NCI-H345 (cell line): ENCODE measurements around the gene MFSD1.
A peak's percentile ranks its signal among the peaks of the same experiment; 100 is the strongest.

Source experiments
- DNase-seq: peaks from one replicate; lab custom pipeline; 2025; lab: John Stamatoyannopoulos, UW

Gene MFSD1

DNA sequence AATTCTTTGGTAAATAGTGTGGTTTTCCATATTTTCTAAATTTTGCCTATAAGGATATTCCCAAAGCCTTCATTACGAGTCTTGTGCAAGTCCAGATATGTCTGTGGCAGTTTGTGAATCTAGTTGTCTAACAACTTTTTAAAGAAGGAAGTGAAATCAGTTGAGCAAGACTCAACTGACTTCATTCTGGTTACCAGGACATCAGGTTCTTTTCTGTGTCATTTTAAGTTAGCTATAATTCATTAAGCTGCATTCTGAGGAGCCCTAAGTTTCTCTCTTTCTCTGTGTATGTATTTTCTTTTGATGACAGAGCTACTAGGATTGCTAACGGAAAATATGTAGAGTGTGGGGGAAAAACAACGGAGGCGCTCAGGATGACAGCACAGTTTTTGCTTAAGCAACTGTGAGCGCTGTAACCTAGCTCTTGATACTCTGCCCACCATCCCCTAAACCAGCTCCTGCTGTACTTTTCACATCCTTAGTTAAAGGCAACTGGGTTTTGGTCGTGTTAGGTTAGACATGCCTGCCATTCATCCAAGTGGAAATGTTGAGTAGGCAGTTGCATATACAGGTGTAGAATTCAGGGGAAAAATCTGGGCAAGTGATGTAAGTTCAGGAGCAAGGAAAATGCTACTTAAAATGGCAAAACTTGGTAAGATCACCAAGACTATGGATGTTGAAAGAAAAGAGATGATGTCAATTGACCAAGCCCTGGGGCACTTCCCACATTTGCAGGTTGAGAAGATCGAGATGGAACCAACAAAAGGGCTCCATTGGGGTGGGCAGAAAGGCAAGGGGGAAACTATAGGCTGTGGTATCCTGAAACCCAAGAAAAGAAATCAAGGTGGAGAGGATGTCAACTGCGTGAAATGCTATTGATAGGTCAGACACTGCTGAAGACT is 9.2 kb downstream of the MFSD1 start:
- DNase-seq: no peak

DNA sequence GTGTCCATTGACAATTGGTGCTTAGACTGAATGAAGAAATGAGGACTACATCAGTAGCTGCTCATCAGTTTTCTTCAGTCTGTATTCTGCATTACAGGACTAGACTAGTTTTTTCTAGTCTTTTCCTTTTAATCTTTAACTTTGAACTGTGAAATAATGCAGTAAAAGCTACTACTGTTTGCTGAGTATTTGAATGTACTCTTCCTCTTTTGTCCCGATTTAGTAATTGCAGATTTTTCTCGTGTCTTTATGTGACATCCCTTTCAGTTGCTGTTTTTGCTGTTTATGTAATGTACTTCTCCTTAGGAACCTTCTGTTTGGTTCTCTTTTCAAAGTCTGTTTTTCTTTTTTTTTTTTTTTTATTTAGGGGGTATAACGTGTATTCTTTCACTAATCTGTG is 17.4 kb downstream of the MFSD1 start:
- DNase-seq: no peak

DNA sequence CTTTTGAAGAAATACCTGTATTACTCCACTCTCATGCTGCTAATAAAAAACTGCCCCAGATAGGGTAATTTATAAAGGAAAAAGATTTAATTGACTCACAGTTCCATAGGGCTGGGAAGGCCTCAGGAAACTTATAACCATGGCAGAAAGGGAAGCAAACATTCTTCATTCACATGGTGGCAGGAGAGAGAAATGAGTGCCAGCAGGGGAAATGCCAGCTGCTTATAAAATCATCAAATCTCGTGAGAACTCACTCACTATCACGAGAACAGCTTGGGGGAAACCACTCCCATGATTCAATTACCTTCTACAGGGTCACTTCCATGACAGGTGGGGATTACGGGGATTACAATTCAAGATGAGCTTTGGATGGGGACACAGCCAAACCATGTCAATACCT is 18.7 kb downstream of the MFSD1 start:
- DNase-seq: no peak

DNA sequence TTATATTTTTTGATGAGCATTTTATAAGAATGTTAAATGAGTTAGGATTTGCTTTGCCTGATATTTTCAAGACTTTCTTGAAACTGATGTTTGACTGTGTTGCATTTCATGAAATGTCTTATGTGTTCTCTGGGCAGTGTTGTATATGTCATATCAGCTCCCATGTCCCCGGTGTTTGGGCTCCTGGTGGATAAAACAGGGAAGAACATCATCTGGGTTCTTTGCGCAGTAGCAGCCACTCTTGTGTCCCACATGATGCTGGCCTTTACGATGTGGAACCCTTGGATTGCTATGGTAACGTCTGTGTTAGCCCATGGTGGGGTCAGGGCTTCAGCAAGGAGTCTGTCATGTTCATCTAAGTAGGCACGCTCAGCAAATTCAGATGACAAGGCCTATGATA is 20.0 kb downstream of the MFSD1 start:
- DNase-seq: no peak

DNA sequence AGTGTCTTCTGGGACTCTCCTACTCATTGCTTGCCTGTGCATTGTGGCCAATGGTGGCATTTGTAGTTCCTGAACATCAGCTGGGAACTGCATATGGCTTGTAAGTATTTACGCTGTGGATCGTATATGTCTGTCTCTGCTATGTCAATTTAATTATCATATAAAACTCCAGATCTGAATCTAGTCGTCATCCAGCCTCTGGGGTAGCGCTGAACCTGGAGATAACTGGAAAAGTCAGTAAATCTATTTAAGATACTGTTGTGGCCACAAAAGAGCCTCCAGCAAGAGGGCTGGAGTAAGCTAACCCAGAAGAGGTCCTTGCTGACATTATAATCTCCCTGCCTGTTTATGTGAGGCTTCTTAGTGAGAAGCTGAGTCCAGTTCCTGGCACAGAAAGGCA is 21.6 kb downstream of the MFSD1 start:
- no peak for DNase-seq

DNA sequence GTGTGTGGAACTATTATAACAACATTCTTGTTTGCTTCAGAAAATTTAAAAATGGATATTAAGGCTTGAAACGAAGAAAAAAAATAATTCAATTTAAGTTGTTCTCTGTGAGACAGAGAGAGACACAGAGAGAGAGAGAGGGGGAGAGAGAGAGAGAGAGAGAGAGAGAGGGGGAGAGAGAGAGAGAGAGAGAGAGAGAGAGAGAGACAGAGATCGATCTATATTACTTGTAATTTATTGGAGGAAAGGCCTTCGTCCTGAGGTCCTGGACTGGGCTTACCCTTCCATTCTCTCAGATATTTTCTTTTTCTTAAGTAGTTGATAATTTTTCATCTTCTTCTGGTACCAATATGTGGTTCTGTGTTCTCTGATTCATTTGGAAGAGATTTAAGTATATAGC is 25.9 kb downstream of the MFSD1 start:
- no peak for DNase-seq

DNA sequence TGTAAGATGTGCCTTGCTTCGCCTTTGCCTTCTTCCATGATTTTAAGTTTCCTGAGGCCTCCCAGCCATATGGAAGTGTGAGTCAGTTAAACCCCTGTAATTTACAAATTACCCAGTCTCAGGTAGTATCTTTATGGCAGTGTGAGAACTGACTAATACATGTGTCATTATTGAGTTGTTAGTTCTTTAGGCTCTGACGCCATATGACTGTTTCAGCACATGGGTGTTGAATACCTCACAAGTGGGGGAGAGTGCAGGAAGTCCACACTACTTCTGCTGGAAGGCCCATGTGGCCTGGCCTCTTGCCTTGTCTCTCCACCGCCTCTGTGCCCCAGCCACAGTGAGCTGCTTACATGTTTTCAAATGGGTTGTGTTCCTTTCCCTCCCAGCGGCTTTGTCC is 28.5 kb downstream of the MFSD1 start:
- DNase-seq: no peak

DNA sequence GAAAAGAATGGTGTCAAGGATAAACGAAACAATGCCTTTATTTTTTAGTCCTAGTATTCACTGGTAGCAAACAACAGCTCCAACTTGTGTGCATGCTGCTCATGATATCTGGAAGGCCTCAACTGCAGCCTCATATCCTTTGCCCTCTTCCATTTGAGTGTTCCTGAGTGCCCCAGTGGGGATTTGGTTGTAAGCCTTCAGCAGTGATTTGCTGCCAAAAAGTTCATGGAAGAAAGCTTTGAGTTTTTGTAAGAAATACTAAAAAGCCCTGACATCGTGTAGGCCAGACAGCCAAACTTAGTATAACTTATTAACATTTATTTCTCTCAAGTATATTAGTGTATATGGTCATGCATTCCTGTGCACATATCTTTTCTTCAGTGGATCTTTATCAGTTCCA is 30.0 kb downstream of the MFSD1 start:
- DNase-seq: no peak

DNA sequence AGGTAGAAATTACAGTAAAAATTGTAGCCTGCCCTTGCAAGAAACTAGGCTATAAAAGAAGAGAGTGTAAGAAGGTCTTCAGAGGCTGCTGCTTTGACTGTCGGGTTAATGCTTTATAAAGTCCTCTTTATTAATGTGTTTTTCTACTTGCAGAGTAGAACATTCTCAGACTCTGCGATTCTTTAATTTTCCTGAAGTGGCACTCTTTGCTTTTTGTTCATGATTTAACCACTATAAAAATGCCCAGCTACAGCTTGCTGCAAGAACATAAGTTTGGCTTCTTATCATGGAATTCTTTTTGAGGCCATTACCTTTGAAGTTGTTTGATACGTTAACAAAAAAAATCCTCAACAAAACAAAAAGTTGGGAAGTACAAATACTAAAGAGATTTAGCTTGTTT is 33.8 kb downstream of the MFSD1 start:
- no peak for DNase-seq

DNA sequence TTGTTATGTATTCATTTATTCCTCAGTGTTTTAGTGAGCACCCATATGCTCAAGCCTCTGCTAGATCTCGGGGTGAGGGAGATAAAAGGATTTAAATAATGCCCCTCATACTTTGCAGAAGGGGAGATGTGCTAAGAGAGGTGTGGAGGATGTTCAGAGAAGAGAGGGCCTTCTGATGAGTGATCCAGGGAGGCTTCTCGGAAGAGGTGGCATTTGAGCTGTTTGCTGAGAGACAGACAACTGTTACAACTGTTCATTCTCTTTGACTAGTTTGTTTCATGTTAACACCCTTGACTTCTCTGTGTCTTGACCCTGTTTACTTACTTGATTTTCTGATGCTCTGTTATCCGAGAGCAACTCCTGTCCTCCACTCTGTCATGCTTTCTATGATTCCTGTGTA is 34.5 kb downstream of the MFSD1 start:
- DNase-seq: no peak

DNA sequence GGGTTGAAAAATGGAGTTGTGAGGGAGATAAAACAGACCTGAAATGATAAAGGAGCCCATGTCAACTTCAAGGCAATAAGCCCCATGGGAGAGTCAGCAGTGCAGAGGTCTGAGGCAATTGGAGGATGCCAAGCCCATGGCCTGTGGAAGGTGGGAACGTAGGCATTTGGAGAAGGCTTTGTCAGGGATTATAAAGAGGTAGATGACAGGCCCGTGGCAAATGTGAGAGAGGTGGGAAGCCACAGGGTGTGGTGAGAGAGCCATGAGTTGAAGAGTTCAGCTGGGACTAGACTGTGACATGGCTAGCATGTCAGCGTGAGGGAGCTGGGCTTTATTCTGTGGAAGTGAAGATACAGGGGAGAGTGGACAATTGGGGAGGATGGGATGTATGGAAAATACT is 35.4 kb downstream of the MFSD1 start:
- no peak for DNase-seq

DNA sequence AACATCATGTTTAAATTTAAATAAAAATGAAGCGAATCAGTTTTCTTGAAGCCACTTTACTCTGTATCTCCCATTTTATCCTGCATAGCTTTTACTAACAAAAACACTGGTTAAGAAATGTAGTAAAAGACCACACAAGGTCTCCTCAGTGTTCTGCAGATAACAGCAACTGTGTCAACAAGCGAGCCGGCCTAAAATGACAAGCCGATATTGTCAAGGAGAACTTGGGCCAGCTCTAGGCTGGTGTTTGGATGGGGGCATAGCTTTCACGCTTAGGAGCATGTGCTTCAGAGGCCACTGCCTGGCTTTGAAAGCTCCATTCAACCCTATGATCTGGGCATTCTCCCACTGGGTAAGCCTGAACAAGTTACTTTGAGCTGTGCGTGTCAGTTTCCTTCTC is 38.1 kb downstream of the MFSD1 start:
- DNase-seq: no peak

DNA sequence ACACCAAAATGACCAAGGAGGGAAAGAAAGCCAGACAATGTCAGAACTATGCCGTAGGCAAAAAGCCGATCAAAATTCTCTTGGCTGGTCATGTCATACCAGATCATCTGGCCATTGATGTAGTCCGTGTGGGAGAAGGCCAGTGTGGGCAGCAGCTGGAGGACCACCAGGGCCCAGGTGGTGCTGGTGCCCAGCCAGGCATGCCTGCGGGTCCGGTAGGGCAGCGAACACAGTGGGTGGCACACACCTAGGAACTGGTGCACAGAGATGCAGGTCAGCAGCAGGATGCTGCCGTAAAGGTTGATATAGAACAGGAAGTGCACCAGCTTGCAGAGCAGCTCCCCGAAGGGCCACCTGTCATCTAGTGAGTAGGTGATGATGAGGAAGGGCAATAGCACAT is 39.5 kb downstream of the MFSD1 start:
- no peak for DNase-seq

DNA sequence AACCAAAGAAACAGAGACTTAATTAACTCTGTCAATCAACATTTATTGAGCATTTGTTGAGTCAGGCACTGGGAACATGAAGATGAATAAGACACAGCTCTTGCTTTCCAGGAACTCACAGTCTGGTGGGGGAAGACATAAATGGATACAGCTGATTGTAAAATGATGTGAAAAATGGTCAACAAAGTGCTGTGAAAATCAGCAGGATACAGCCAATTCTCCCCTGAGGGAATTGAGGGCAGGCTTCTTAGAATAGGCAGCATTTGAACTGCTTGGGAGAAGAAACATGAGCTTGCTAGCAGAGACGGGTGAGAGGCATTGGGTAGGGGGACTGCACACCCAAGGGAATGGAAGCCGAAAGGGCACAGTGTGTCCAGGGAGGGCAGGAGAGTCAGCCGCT is 41.1 kb downstream of the MFSD1 start:
- no peak for DNase-seq

DNA sequence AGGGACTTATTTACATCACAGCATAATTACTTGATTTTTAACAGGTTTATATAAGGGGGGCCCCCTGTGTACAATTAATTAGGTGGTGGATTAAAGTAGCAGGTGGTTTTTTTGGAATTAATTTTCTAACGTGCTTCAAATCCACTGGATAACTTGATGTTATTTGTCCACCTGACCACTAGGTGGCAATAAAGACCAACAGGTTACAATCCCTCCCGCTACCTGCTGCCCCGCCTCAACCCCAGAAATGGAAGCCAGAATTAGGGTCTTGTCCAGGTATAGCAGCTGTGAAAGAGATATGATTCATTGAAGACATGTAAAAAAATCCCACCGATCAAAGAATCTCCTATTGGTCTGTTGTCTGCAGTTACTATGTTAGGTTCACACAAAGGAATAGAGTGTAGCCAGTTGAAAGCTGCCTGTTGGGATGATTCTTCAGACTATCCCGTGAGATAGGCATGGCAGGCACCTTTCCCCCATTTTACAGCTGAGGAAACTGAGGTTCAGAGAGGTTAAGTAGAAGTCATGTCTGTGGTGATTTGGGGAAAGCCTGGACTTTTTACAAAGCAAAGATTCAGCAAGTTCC is 44.0 kb downstream of the MFSD1 start:
- peak; percentile 38 for DNase-seq

DNA sequence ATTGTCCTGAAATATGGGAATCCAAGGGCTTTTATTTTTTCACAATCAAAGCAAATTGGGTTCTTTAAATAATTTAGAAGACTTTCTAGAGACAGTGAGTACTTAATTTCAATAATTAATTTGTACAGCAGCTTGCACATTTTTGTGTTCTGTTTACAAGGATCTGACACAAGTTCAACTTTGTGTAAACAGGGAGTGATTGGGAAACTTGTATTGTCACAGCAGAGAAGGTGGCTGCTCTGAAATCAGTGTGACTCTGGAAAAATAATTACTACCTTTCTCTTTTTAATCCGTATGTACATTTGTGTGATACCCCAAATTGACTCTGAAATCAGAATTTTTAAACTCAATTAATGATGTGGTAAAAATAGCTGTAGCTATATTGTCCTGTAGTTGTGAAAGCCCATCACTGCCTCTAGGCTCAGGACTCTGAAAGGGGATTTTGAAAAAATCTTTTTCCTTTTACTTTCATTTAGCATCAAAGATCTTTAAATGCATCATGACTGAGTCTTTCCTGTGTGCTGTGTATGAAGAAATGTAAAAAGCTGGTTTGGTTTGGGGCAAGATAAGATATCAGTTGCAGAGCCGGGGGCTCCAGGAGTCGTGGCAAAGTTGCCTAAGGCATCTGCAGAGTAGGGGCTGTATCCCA is 45.1 kb downstream of the MFSD1 start:
- DNase-seq: no peak

DNA sequence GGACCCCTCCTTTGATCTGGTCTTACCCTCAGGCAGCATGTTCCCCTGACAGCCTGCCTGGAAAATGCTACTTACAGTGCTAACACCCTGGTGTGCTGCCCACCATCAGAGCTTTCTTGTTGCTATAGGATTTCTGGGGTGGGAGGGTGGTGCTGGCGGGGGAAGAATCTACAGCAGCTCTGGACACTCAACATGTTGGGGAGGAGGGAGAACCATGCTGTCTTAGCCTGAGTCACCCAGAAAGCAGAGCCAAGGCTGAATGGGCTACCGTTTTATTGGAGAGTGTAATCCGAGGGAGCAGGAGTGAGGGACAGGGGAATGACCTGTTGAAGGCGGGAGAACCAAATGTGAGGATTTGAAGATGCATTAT is 45.6 kb downstream of the MFSD1 start:
- DNase-seq: no peak

DNA sequence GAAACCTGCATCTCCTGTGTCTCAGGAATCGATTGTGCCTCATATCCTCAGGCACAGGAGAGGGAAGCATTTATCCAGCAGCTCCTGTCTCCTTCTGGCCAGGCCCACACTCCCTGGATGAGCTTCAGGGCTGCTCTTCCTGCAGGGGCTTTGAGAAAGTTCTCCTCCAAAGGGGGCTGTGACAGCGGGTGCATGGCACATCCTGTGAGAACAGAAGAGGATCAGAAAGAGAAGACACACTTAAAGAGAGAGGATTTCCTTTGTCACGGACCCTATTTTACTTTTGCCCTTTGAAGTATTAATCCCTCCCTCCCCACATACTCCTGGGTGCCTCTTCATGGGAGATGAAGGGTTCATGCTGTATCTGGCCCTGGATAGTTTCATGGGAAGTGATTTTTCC is 46.0 kb downstream of the MFSD1 start:
- DNase-seq: no peak

DNA sequence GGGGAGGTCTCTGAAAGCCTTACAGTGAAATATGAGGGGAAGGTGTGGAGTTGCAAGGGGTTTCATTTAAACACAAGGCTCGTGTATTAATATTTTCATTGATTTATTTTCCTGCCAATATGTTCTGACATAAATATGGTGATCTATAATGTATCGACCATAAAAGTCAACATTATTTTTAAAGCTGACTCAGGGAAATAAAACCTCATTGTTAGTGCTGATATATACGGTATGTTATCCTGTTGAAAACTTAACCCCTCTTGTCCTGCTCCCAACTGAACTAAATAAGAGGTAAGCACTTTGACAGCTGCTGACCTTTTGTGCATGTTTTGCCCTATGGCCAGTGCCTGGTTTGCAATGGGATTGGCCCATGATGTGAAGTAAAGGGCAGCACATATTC is 47.9 kb downstream of the MFSD1 start:
- no peak for DNase-seq

DNA sequence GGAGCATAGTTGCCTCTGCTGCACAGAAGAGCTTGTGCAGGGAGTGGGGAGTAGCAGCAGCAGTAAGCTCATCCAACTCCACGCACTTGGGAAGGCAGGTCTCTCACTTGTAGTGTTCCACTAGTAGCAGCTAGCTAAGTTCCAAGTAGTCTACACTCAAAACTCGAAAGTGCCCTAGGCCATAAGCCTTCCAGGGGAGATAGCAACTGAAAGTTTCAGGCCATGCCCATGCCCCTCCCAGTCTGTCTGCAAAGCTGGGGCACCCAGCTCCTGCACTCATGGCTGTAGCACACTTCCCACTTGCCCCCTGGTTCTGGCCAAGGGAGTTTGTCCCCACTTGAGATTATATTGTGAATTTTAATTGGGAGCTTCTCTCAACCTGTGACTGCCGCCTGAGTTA is 57.5 kb downstream of the MFSD1 start:
- DNase-seq: no peak

DNA sequence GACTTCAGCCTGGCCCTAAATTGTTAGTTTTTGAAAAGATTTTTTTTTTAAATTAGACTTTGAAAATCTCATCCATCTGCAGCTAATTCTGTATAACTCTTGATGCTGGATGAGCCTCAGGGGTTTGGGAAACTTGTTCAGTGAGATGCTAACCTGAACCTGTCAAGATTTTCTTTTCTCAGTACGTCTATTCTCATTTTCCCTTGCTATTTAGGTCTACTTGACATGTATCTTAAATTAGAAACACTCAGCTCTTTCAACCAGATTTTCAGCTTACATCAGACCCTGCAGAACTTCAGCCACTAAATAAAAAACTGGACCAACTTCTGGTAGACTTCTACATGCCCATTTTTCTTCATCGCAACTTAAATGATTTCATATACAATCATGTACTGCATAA is 61.4 kb downstream of the MFSD1 start:
- no peak for DNase-seq

DNA sequence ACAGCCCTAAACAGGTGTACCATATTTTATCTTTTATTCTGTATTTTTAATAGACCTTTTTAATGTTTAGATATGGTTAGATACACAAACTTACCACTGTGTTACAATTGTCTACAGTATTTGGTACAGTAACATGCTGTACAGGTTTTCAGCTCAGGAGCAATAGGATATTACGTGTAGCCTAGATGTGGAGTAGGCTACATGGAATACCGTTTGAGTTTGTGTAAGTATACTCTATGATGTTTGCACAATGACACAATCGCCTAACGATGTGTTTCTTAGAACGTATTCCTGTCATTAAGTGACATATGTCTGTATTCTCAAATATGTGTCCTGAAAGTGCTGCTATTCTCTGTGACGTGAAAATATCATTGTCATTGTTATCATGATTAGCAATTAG is 62.6 kb downstream of the MFSD1 start:
- no peak for DNase-seq

DNA sequence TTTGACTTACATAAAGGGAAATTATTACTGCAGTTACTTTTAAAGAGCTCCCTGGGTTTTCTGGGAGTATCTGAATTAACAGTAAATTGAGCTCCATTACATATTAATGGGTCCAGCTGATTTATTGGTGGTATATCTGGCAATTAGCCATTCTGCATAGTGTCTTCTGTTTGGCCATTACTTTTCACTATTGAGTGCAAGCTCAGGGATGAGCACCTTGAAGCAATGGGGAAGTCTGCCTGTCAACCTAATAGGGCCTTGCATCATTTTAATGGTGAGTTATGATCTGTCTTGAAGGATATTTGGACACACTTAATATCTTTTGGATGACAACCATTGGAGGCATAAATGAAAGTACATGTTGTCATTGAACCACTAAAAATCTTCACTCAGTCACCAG is 73.8 kb downstream of the MFSD1 start:
- DNase-seq: no peak
